K562 (cell line): ENCODE measurements around the gene CREM. TPM values are rescaled to one million over a fixed set of nuclear protein-coding genes. Genes with fewer than 3 reads are reported as not detected.
A peak's percentile ranks its signal among the peaks of the same experiment; 100 is the strongest.

Experiments used
- BRF2 ChIP-seq: IDR thresholded peaks from 3 replicates; pipeline ENCODE4 v1.6.1; 2011; ENCODE audit warnings: borderline replicate concordance, mild to moderate bottlenecking; ENCODE audit not compliant: insufficient read length, insufficient read depth
- DMBX1 ChIP-seq: fragments of 250-450 bp; sonication (Bioruptor Pico); IDR thresholded peaks from 2 replicates; pipeline ENCODE4 v1.8.0; 2022; ENCODE audit warnings: inconsistent platforms, mild to moderate bottlenecking, moderate library complexity, borderline replicate concordance
- HES1 ChIP-seq: fragments of 450-650 bp; IDR thresholded peaks from 2 replicates; pipeline ENCODE4 v1.6.1; 2016; ENCODE audit warnings: low read depth, mild to moderate bottlenecking, moderate library complexity
- JUND ChIP-seq, 2 experiments: IDR thresholded peaks; 2 replicates in 1 of 2; 3 replicates in 1 of 2; pipeline ENCODE4 v1.6.1; 2011; ENCODE audit warnings: borderline replicate concordance in 2 of 2, low read depth in 2 of 2, low read length in 2 of 2, improper control_type of control experiment in 1 of 2, missing biosample characterization in 1 of 2, missing genetic modification characterization in 1 of 2, missing genetic modification reagents in 1 of 2
- SMARCA4 ChIP-seq: fragments of 450-650 bp; IDR thresholded peaks from 2 replicates; pipeline ENCODE4 v1.6.1; 2016
- ZNF561 ChIP-seq: fragments of 450-650 bp; formaldehyde crosslinking; conservative IDR thresholded peaks from 2 replicates; pipeline ENCODE4 v1.4.0; 2020; ENCODE audit warnings: mild to moderate bottlenecking, moderate library complexity
- ZNF707 ChIP-seq: fragments of 250-450 bp; sonication (Bioruptor Pico); conservative IDR thresholded peaks from 2 replicates; pipeline ENCODE4 v1.8.0; 2022; ENCODE audit warnings: inconsistent platforms, mild to moderate bottlenecking, moderate library complexity
- polyA plus RNA-seq, 8 experiments: library from polyadenylated mRNA; depleted of rRNA in 4 of 8; stranded (reverse) in 5 of 8; unstranded in 3 of 8; fragments of >200 nt; fragmentation: Nextera tagmentation in 2 of 8; fragmentation: Illumina TruSeq in 1 of 8; extraction: Ambion mirVana in 2 of 8; extraction: Trizol in 1 of 8; gene quantifications; 2 replicates each; pipeline versions ENCODE4 v1.2.1 to v1.2.3, GENCODE V29; 2011 to 2014; ENCODE audit warnings: inconsistent platforms in 1 of 8, missing spikeins in 1 of 8
- total RNA-seq, 7 experiments: library from RNA; depleted of rRNA in 6 of 7; stranded (reverse); fragments of >200 nt in 6 of 7; fragmentation: Illumina TruSeq in 2 of 7; extraction: Trizol in 2 of 7; gene quantifications; 2 replicates each; pipeline versions ENCODE4 v1.2.1 to v1.2.3, GENCODE V29; 2011 to 2021; ENCODE audit warnings: low replicate concordance in 1 of 7
- TF ChIP-seq, protein P1 (sequence below): fragments of 450-650 bp; IDR thresholded peaks from 2 replicates; pipeline ENCODE4 v1.6.1; 2016; ENCODE audit warnings: borderline replicate concordance

The CREM gene
- total and polyA plus RNA-seq, 9 of the 15 experiments (the other 6 are each of a cell fraction or from before 2014, with no cell fraction given): 39.1 to 70.2 (median 48.3) TPM

DNA sequence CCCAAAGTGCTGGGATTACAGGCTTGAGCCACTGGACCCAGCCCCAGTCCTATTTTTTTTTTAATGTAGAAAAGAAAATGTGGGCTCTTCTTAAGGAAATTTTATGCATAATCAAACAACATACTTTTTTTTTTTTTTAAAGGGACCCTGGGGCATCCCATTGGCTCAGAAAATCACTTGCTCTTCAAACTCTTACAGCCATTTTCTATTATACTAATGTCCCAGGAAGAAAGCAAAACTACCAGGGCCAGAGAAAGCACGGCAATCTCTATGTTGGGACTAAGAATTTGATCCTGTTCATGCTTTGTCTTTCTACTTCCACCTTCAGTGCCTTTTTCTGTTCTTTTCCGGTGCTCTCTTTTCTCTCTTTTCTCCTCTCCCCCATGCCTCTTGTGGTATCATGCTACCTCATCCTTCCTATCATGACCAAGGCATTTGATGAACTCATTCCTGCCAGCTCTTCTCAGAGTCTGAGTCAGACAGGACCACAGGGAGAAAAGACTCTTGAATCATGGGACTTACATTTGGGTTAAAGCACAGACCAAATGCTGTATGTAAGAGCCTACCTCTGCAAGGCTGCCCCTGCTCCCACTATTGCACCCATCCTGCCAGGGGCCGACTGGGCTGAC is 133.2 kb downstream of the CREM start (continued):
- TF ChIP-seq, protein P1, sequence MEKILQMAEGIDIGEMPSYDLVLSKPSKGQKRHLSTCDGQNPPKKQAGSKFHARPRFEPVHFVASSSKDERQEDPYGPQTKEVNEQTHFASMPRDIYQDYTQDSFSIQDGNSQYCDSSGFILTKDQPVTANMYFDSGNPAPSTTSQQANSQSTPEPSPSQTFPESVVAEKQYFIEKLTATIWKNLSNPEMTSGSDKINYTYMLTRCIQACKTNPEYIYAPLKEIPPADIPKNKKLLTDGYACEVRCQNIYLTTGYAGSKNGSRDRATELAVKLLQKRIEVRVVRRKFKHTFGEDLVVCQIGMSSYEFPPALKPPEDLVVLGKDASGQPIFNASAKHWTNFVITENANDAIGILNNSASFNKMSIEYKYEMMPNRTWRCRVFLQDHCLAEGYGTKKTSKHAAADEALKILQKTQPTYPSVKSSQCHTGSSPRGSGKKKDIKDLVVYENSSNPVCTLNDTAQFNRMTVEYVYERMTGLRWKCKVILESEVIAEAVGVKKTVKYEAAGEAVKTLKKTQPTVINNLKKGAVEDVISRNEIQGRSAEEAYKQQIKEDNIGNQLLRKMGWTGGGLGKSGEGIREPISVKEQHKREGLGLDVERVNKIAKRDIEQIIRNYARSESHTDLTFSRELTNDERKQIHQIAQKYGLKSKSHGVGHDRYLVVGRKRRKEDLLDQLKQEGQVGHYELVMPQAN: no peak
- TF ChIP-seq BRF2: no peak
- TF ChIP-seq JUND (IDR thresholded peaks at IDR 0.05; ENCODE audit: borderline replicate concordance, low read depth, low read length): peak; percentile 80
- TF ChIP-seq JUND (tag; IDR thresholded peaks at IDR 0.05; ENCODE audit: borderline replicate concordance, low read depth, low read length): peak; percentile 54; the same call in 2 of the 3 replicates
- TF ChIP-seq DMBX1 (CRISPR knock-in tag): no peak
- TF ChIP-seq ZNF561 (CRISPR knock-in tag): no peak
- no peak for TF ChIP-seq ZNF707
- no peak for TF ChIP-seq HES1
- peak; percentile 68; the same call in 1 of the 2 replicates for TF ChIP-seq SMARCA4
